Measurements from ENCODE around the gene SLC35E2B.

Gene SLC35E2B

DNA sequence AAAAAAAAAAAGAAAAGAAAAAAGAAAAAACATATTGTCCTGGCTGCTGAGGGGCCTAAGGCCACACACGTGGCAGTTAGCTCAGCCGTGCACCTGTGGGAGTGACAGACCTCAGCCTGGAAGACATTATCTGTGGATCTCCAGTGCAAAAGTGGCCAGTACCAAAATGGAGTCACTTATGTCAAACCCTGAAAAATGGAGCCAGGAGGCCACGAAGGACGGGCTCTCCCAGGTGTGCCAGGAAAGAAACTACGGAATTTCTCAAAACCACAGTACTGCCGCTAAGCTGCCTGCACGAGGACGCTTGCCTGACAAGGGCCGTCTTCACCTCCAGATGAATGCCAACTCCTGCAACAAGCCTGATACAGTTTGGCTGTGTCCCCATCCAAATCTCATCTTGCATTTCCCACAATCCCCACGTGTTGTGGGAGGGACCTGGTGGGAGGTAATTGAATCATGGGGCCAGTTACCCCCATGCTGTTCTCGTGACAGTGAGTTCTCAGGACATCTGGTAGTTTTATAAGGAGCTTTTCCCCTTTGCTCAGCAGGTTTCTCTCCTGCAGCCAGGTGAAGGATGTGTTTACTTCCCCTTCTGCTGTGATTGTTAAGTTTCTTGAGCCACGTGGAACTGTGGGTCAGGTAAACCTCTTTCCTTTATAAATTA is 82.6 kb downstream of the SLC35E2B start:
- no peak for DNase-seq (ENCODE audit: low read depth)

Measured in non-pigmented ciliary epithelial cell (primary cell).